ENCODE measurements around the gene CEBPA.

DNA sequence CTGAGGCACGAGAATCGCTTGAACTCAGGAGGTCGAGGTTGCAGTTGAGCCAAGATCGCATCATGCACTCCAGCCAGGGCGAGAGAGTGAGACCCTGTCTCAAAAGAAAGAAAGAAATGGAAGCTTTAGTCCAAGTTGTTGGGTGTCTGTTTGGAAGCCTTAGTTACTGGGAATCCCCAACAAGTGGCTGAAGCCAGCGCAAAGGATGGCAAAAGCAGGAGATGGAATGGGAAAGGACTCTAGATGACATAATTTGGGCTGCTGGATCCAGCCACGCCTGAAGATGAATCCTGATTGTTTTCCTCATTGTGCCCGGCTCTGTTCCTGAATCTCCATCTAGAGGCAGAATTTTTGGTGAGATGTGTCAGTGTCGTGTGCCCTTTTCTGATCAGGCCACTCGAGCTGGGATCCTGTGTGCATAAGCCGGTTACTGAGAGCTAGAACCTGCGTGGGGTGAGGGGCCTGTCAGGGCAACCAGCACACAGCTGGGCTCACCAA lies 18.1 kb downstream of the CEBPA start:
- TF ChIP-seq EZH2 (IDR thresholded peaks at IDR 0.05; ENCODE audit: low read depth, unreplicated experiment) (no peak), POLR2AphosphoS5 (IDR thresholded peaks at IDR 0.05; ENCODE audit: low read depth) (no peak), EZH2phosphoT487 (IDR thresholded peaks at IDR 0.05; ENCODE audit: unreplicated experiment) (no peak), STAT1 (IDR thresholded peaks at IDR 0.05; ENCODE audit: unreplicated experiment) (no peak)
- TF ChIP-seq, protein P1, sequence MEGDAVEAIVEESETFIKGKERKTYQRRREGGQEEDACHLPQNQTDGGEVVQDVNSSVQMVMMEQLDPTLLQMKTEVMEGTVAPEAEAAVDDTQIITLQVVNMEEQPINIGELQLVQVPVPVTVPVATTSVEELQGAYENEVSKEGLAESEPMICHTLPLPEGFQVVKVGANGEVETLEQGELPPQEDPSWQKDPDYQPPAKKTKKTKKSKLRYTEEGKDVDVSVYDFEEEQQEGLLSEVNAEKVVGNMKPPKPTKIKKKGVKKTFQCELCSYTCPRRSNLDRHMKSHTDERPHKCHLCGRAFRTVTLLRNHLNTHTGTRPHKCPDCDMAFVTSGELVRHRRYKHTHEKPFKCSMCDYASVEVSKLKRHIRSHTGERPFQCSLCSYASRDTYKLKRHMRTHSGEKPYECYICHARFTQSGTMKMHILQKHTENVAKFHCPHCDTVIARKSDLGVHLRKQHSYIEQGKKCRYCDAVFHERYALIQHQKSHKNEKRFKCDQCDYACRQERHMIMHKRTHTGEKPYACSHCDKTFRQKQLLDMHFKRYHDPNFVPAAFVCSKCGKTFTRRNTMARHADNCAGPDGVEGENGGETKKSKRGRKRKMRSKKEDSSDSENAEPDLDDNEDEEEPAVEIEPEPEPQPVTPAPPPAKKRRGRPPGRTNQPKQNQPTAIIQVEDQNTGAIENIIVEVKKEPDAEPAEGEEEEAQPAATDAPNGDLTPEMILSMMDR (conservative IDR thresholded peaks at IDR 0.05; ENCODE audit: low read depth in 2 of 2) = no peak
- TF ChIP-seq, protein P2, sequence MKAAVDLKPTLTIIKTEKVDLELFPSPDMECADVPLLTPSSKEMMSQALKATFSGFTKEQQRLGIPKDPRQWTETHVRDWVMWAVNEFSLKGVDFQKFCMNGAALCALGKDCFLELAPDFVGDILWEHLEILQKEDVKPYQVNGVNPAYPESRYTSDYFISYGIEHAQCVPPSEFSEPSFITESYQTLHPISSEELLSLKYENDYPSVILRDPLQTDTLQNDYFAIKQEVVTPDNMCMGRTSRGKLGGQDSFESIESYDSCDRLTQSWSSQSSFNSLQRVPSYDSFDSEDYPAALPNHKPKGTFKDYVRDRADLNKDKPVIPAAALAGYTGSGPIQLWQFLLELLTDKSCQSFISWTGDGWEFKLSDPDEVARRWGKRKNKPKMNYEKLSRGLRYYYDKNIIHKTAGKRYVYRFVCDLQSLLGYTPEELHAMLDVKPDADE (IDR thresholded peaks at IDR 0.05) = no peak

Measured in GM23338 (cell line).